M059J (cell line): ENCODE results near the gene PROKR2. TPM values are rescaled to one million over a fixed set of nuclear protein-coding genes. Genes with fewer than 3 reads are reported as not detected.

ENCODE experiments used
- DNase-seq: peaks from one replicate; pipeline ENCODE4 v3.0.0-alpha.2; 2012; ENCODE audit warnings: low read depth
- total RNA-seq: library from RNA; depleted of rRNA; stranded (reverse); fragments of >200 nt; shearing (Covaris generic); gene quantifications from 2 replicates; pipeline ENCODE4 v1.2.3, GENCODE V29; 2014; rRNA removed

PROKR2 gene
- total RNA-seq, 1 experiment from 2014 or later: not detected

DNA sequence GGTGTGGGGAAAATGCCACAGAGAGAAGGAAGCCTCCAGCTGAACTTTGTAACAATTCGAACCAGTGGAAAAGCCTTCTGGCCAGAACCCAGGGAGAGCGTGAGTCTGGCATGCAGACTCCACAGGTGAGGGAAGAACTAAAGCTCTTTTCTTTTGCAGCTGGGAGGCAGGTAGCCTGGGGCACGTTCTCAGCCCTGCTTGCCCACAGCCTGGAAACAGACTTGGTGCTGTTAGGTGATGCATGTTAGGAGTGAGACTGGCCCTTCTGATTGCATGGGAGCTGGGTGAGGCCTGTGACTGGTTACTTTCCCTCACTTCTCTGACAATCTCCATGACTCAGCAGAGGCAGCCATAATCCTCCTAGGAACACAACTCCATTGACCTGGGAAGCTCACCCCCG, 34.2 kb downstream of the PROKR2 start:
- DNase-seq: no peak

DNA sequence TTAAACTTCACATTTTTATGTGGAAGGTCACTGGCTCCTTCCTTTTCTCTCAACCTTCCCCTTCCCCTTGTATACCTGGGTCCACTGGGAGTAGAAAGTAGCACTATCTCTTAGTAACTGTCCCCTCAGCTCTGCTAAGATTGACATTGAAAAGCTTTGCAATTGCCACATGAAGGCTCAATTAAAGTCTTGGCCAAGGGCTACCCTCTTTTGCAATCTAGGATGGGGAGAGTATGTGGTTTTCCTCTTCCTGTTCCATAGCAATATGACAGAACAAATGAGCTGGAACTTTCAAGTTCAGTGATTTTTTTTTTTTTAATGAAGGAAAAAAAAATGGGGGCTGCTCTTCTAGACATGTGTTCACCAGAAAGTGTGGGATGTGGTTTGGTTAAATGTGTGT, 37.1 kb downstream of the PROKR2 start:
- no peak for DNase-seq

DNA sequence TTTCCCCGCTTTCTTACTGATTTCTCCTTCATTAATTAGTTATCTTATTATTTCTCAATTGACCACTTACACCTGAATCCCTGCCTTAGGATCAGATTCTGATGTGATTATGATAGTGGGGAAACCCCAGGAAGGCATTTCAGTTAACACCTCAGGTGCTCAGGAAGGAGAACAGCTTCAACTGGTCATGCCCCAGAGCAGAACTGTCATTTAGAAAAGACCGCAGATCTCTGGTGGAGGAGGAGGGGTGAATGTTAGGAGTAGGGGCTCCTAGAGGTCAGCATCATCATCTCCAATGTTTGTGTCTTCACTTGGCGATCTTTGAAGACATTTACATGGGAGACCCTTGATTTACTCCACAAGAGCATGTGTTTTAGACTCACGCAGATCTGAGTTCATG, 44.5 kb downstream of the PROKR2 start:
- no peak for DNase-seq

DNA sequence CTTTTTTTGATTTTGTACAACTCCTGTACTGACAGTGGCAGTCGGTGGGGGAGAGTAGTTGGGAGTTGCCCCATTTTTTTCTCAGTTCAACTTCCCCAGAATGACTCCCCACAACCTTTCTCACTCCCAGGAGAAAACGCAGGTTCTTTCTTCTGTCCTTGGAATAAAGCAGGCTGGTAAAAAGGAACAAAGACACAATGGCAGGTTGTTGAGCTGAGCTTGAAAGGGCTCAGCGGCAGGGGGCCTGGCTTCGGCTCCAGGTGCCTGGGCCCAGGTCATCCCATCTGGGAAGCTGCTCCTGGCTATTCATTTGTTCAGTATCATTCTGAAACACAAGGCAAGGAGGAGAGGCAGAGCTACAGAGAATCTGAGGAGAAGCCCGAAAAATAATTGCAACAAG, 46.2 kb downstream of the PROKR2 start:
- no peak for DNase-seq

DNA sequence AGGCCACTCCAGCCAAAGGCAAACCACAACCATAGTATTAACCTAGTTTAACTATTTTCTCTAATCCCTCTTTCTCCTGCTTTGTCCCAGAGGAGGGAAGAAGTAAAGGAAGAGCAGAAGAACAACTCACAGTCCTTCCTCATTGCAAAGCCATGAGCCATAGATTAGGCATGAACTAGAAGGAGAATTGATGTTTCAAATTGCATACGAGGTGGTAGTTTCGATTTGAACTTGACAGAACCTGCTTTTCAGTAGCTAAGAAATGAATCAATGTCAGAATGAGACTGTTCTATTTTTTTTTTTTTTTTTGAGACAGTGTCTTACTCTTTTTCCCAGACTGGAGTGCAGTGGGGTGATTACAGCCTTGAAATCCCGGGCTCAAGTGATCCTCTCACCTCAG, 48.3 kb downstream of the PROKR2 start:
- peak; percentile 26 for DNase-seq

DNA sequence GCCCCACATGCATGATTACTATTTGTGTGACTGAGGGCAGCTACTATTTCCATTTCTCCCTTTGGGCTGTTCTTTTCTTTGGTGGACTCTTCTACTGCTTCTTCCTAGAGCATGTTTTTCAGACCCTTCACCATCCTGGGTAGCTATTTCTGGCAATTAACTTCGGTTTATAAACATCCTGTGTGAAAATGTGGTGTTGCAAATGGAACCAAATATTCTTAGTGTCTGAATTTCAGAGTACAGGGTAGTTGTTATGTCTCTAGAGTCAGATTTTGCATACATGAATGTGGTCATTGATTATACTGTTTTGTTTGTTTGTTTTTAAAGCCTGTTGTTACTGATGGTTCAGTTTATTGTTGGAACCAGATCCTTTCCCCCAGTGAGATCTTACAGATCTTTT, 49.7 kb downstream of the PROKR2 start:
- DNase-seq: no peak

Other genes with a start within 250 kb of the PROKR2 start
- gene TMEM230, start 203.9 kb downstream of the PROKR2 start, total RNA-seq: 303 and 326 TPM in 2 replicates
- 800 and 803 TPM in 2 replicates for gene PCNA, start 197.0 kb downstream of the PROKR2 start, total RNA-seq
- 25.8 and 42.0 TPM in 2 replicates for gene CDS2, start 189.9 kb downstream of the PROKR2 start, total RNA-seq